CD4-positive, alpha-beta memory T cell (primary cell): ENCODE data around the gene AGPAT1. TPM values are rescaled to one million over a fixed set of nuclear protein-coding genes. Genes with fewer than 3 reads are reported as not detected.

Source experiments
- CTCF ChIA-PET: fragments of 350-600 bp; sonication (Branson Sonifier 250); formaldehyde crosslinking; loops from one replicate; lab custom pipeline; 2021; ENCODE audit warnings: inconsistent platforms; ENCODE audit not compliant: partially characterized antibody; lab: Charles Lee
- POLR2A ChIA-PET: fragments of 350-600 bp; sonication (Branson Sonifier 250); formaldehyde crosslinking; loops from one replicate; lab custom pipeline; 2021; ENCODE audit not compliant: partially characterized antibody; lab: Charles Lee
- DNase-seq, 5 donors: peaks; one replicate each; pipeline versions ENCODE4 v3.0.0 to v3.0.0-alpha.2; 2020 to 2022; ENCODE audit warnings: mixed read lengths in 1 of 5
- H3K27ac ChIP-seq: one replicate; pipeline ENCODE4 v1.7.0; 2013; ENCODE audit warnings: low read depth, low read length
- H3K27me3 ChIP-seq: 2 replicates; pipeline ENCODE4 v1.7.0; 2013; ENCODE audit warnings: mild to moderate bottlenecking, low read length, moderate library complexity; ENCODE audit not compliant: insufficient read depth
- H3K36me3 ChIP-seq: 2 replicates; pipeline ENCODE4 v1.7.0; 2013; ENCODE audit warnings: mild to moderate bottlenecking, low read length, moderate library complexity; ENCODE audit not compliant: insufficient read depth
- H3K4me1 ChIP-seq: 2 replicates; pipeline ENCODE4 v1.7.0; 2013; ENCODE audit warnings: mild to moderate bottlenecking, low read length, moderate library complexity; ENCODE audit not compliant: insufficient read depth
- H3K4me3 ChIP-seq, 2 donors: one replicate each; pipeline ENCODE4 v1.7.0; 2013; ENCODE audit warnings: low read length in 2 of 2, mild to moderate bottlenecking in 1 of 2
- H3K9me3 ChIP-seq, 2 donors: one replicate each; pipeline ENCODE4 v1.7.0; 2013; ENCODE audit warnings: low read length in 2 of 2, control low read depth in 1 of 2; ENCODE audit not compliant: control insufficient read depth in 1 of 2
- H3K27ac Mint-ChIP-seq, 7 donors: one replicate each; pipeline ENCODE4 v1.8.0; 2020 to 2021; ENCODE audit warnings: mixed read lengths in 7 of 7, mild to moderate bottlenecking in 6 of 7, inconsistent platforms in 3 of 7, moderate library complexity in 3 of 7
- H3K27me3 Mint-ChIP-seq, 2 donors: one replicate each; pipeline ENCODE4 v1.8.0; 2020 to 2021; ENCODE audit warnings: mixed read lengths in 2 of 2
- H3K36me3 Mint-ChIP-seq, 2 donors: one replicate each; pipeline ENCODE4 v1.8.0; 2020 to 2021; ENCODE audit warnings: mixed read lengths in 2 of 2, inconsistent platforms in 1 of 2, mild to moderate bottlenecking in 1 of 2
- H3K4me1 Mint-ChIP-seq, 4 donors: one replicate each; pipeline ENCODE4 v1.8.0; 2020 to 2021; ENCODE audit warnings: mixed read lengths in 4 of 4, mild to moderate bottlenecking in 1 of 4
- H3K4me3 Mint-ChIP-seq, 8 donors: one replicate each; pipeline ENCODE4 v1.8.0; 2020 to 2021; ENCODE audit warnings: mixed read lengths in 8 of 8, mild to moderate bottlenecking in 7 of 8, moderate library complexity in 6 of 8, inconsistent platforms in 3 of 8
- H3K9me3 Mint-ChIP-seq, 8 donors: one replicate each; pipeline ENCODE4 v1.8.0; 2020 to 2021; ENCODE audit warnings: mixed read lengths in 8 of 8, mild to moderate bottlenecking in 5 of 8, inconsistent platforms in 3 of 8, moderate library complexity in 1 of 8
- intact Hi-C: fragments of 100-400 bp; cut with micrococcal nuclease; formaldehyde crosslinking; loops from one replicate; pipeline ENCODE4 v1.15.1; 2023
- polyA plus RNA-seq, 2 donors: library from polyadenylated mRNA; unstranded; fragments of 300-500 nt; fragmentation: Illumina TruSeq; gene quantifications; one replicate each; pipeline ENCODE4 v1.2.3, GENCODE V29; 2021
- total RNA-seq, 2 experiments: library from RNA; stranded (reverse); gene quantifications; one replicate each; pipeline ENCODE4 v1.2.3, GENCODE V29; 2021

AGPAT1 gene
- total and polyA plus RNA-seq, 4 experiments from 2014 or later, result 15.3 to 32.8 (median 24.3) TPM

GRCh38 chr6:32177788-32178546 is 2.1 kb upstream of the AGPAT1 start, which contains the start of gene RNF5:
Gene RNF5 (plus strand): TSS chr6:32178405. CDS start chr6:32178512, 107 bp downstream.
- Histone ChIP-seq H3K27ac (peak within 1 kb of the TSS; percentile 91), H3K36me3 (peaks cover 24% of the 10 kb centered on the region), H3K9me3 (no peaks in the 10 kb centered on the region), H3K4me3 (peak within 1 kb of the TSS; percentile 74 to 87), H3K27me3 (no peaks in the 10 kb centered on the region), H3K4me1 (peaks cover 79% of the 10 kb centered on the region)
- no peaks in the 10 kb centered on the region for H3K9me3 Mint-ChIP-seq
- peak within 1 kb of the TSS; percentile 92 to 100 (median 96) for H3K4me3 Mint-ChIP-seq
- ChIA-PET CTCF (interaction anchor here (0.5 to 1.6 kb wide), 4 partner anchors 10 to 59 kb away, joined by 3 to 5 read pairs (median 4); partner anchors contain the start of gene GPSM3), POLR2A (interaction anchor here (0.6 to 8.4 kb wide), 16 partner anchors 10 to 793 kb away, joined by 3 to 408 read pairs (median 4); partner anchors contain the start of genes ATF6B, EGFL8, EHMT2 and FKBPL)
- no peaks in the 10 kb centered on the region for H3K27me3 Mint-ChIP-seq
- intact Hi-C loops, result loop anchor here (1.0 to 5.0 kb wide), 6 partner anchors 12 to 794 kb away; partner anchors contain the start of genes ATF6B, EHMT2, GPANK1 and PBX2
- peaks cover 10 to 31% of the 10 kb centered on the region in 2 donors for H3K36me3 Mint-ChIP-seq
- DNase-seq, result peak; percentile 96 to 99 (median 98)
- peaks cover 50 to 84% (median 66%) of the 10 kb centered on the region in 4 donors for H3K4me1 Mint-ChIP-seq
- H3K27ac Mint-ChIP-seq, result peak within 1 kb of the TSS; percentile 97 to 100 (median 99)

GRCh38 chr6:32177183-32177787 is 1.4 kb upstream of the AGPAT1 start:
- peaks cover 10 to 26% of the 10 kb centered on the region in 2 donors for H3K36me3 Mint-ChIP-seq
- intact Hi-C loops, result loop anchor here (2.0 to 5.0 kb wide), 3 partner anchors 280 to 795 kb away; partner anchors contain the start of genes EHMT2 and GPANK1
- CTCF ChIA-PET, result interaction anchor here (0.5 to 1.3 kb wide), 3 partner anchors 10 to 59 kb away, joined by 3 to 5 read pairs (median 3); no protein-coding TSS in a partner anchor

GRCh38 chr6:32176476-32177182 is 745 bp upstream of the AGPAT1 start:
- Mint-ChIP-seq H3K27ac (peak overlapping the region; percentile 97 to 100 (median 99)), H3K4me3 (peak overlapping the region; percentile 92 to 100 (median 96)), H3K9me3 (no peaks in the 10 kb centered on the region), H3K4me1 (peaks cover 55 to 85% (median 70%) of the 10 kb centered on the region in 4 donors), H3K27me3 (no peaks in the 10 kb centered on the region), H3K36me3 (peaks cover 10 to 26% of the 10 kb centered on the region in 2 donors)
- Histone ChIP-seq H3K27ac (peak overlapping the region; percentile 91), H3K36me3 (peaks cover 10% of the 10 kb centered on the region), H3K9me3 (no peaks in the 10 kb centered on the region), H3K27me3 (no peaks in the 10 kb centered on the region), H3K4me3 (peak overlapping the region; percentile 74 to 87), H3K4me1 (peaks cover 73% of the 10 kb centered on the region)
- intact Hi-C loops, result loop anchor here (1.0 to 5.0 kb wide), 4 partner anchors 22 to 796 kb away; partner anchors contain the start of genes EHMT2, GPANK1 and PPT2
- ChIA-PET POLR2A (interaction anchor here (0.6 to 8.4 kb wide), 14 partner anchors 9 to 795 kb away, joined by 3 to 408 read pairs (median 4); partner anchors contain the start of genes ATF6B, EGFL8, EHMT2 and FKBPL), CTCF (interaction anchor here (0.9 to 1.4 kb wide), 3 partner anchors 18 to 77 kb away, joined by 3 to 10 read pairs (median 6); no protein-coding TSS in a partner anchor)
- no peak for DNase-seq

More at GRCh38 chr6:32177183-32177787, 1.4 kb upstream of the AGPAT1 start:
- POLR2A ChIA-PET, result interaction anchor here (0.7 to 8.4 kb wide), 14 partner anchors 10 to 794 kb away, joined by 3 to 408 read pairs (median 4); partner anchors contain the start of genes ATF6B, EGFL8, EHMT2 and FKBPL
- Mint-ChIP-seq H3K4me3 (peak overlapping the region; percentile 92 to 100 (median 96)), H3K4me1 (peaks cover 55 to 85% (median 71%) of the 10 kb centered on the region in 4 donors), H3K9me3 (no peaks in the 10 kb centered on the region), H3K27ac (peak overlapping the region; percentile 97 to 100 (median 99)), H3K27me3 (no peaks in the 10 kb centered on the region)
- peaks cover 17% of the 10 kb centered on the region for H3K36me3 ChIP-seq
- no peaks in the 10 kb centered on the region for H3K9me3 ChIP-seq
- peak overlapping the region; percentile 74 to 87 for H3K4me3 ChIP-seq
- no peaks in the 10 kb centered on the region for H3K27me3 ChIP-seq
- no peak for DNase-seq
- H3K27ac ChIP-seq, result peak overlapping the region; percentile 91
- peaks cover 78% of the 10 kb centered on the region for H3K4me1 ChIP-seq

GRCh38 chr6:32175322-32175710 is 568 bp downstream of the AGPAT1 start:
- Mint-ChIP-seq H3K27me3 (no peaks in the 10 kb centered on the region), H3K4me1 (peaks cover 50 to 77% (median 65%) of the 10 kb centered on the region in 4 donors), H3K4me3 (peak overlapping the region; percentile 87 to 100 (median 95)), H3K9me3 (no peaks in the 10 kb centered on the region), H3K36me3 (peaks cover 9 to 28% of the 10 kb centered on the region in 2 donors), H3K27ac (peak overlapping the region; percentile 63 to 99 (median 88))
- Histone ChIP-seq H3K4me1 (peaks cover 61% of the 10 kb centered on the region), H3K36me3 (peaks cover 2% of the 10 kb centered on the region), H3K9me3 (no peaks in the 10 kb centered on the region), H3K27me3 (no peaks in the 10 kb centered on the region), H3K27ac (peak overlapping the region; percentile 91), H3K4me3 (peak overlapping the region; percentile 74 to 77)
- DNase-seq, result no peak
- intact Hi-C loops, result loop anchor here (5.0 kb wide), 2 partner anchors 278 to 797 kb away; partner anchors contain the start of gene EHMT2
- CTCF ChIA-PET, result no interaction called here
- POLR2A ChIA-PET, result no interaction called here

GRCh38 chr6:32174416-32174815 is 1.5 kb downstream of the AGPAT1 start:
- Mint-ChIP-seq H3K4me1 (peaks cover 50 to 68% (median 60%) of the 10 kb centered on the region in 4 donors), H3K36me3 (peaks cover 9 to 33% of the 10 kb centered on the region in 2 donors), H3K27ac (peak overlapping the region in 4 of 7 donors; percentile 7 to 77 (median 27)), H3K27me3 (no peaks in the 10 kb centered on the region), H3K9me3 (no peaks in the 10 kb centered on the region), H3K4me3 (peak overlapping the region; percentile 60 to 100 (median 90))
- CTCF ChIA-PET, result no interaction called here
- no peak for DNase-seq
- no peak overlapping the region for H3K4me3 ChIP-seq
- H3K27me3 ChIP-seq, result no peaks in the 10 kb centered on the region
- no peaks in the 10 kb centered on the region for H3K9me3 ChIP-seq
- POLR2A ChIA-PET, result no interaction called here
- peaks cover 52% of the 10 kb centered on the region for H3K4me1 ChIP-seq
- intact Hi-C loops, result no loop called here
- no peak overlapping the region for H3K27ac ChIP-seq
- peaks cover 4% of the 10 kb centered on the region for H3K36me3 ChIP-seq

GRCh38 chr6:32173051-32173727 is 2.7 kb downstream of the AGPAT1 start:
- H3K4me3 ChIP-seq, result no peak overlapping the region
- H3K27me3 Mint-ChIP-seq, result no peaks in the 10 kb centered on the region
- ChIA-PET CTCF (interaction anchor here (1.3 kb wide), 1 partner anchor 72 kb away, joined by 4 read pairs; no protein-coding TSS in a partner anchor), POLR2A (interaction anchor here (1.0 kb wide), 1 partner anchor 19 kb away, joined by 3 read pairs; the partner anchor contains the start of gene GPSM3)
- no peaks in the 10 kb centered on the region for H3K27me3 ChIP-seq
- H3K27ac ChIP-seq, result no peak overlapping the region
- peaks cover 9% of the 10 kb centered on the region for H3K36me3 ChIP-seq
- peak overlapping the region in 4 of 7 donors; percentile 19 to 82 (median 38) for H3K27ac Mint-ChIP-seq
- no peaks in the 10 kb centered on the region for H3K9me3 ChIP-seq
- H3K36me3 Mint-ChIP-seq, result peaks cover 16 to 33% of the 10 kb centered on the region in 2 donors
- DNase-seq, result no peak
- H3K4me1 ChIP-seq, result peaks cover 43% of the 10 kb centered on the region
- peak overlapping the region in 2 of 8 donors; percentile 2 to 61 for H3K4me3 Mint-ChIP-seq
- peaks cover 41 to 56% (median 49%) of the 10 kb centered on the region in 4 donors for H3K4me1 Mint-ChIP-seq
- no peaks in the 10 kb centered on the region for H3K9me3 Mint-ChIP-seq
- intact Hi-C loops, result no loop called here
